HCT116 (cell line): Measurements from ENCODE around the gene ENOX1.

Experiments used
- CEBPB ChIP-seq: IDR thresholded peaks from 2 replicates; pipeline ENCODE4 v1.6.1; 2012; ENCODE audit warnings: low read depth
- CTCF ChIP-seq, 3 experiments: fragments of 200-600 bp in 1 of 3; sonication (generic) in 1 of 3; IDR thresholded peaks in 2 of 3; conservative IDR thresholded peaks in 1 of 3; 2 replicates each; pipeline ENCODE4 v1.5.1; 2012 to 2017; ENCODE audit warnings: low read depth in 2 of 3, low read length in 2 of 3, antibody characterized with exemption in 1 of 3, borderline replicate concordance in 1 of 3, control low read depth in 1 of 3, mild to moderate bottlenecking in 1 of 3, mixed read lengths in 1 of 3, mixed run types in 1 of 3, moderate library complexity in 1 of 3; ENCODE audit not compliant: insufficient read depth in 1 of 3
- POLR2AphosphoS5 ChIP-seq: IDR thresholded peaks from 2 replicates; pipeline ENCODE4 v1.6.1; 2011; ENCODE audit warnings: mild to moderate bottlenecking, low read depth, low read length, moderate library complexity
- REST ChIP-seq: IDR thresholded peaks from 2 replicates; pipeline ENCODE4 v1.6.1; 2012; ENCODE audit warnings: low read depth
- YY1 ChIP-seq: IDR thresholded peaks from 2 replicates; pipeline ENCODE4 v1.6.1; 2011; ENCODE audit warnings: low read length, low read depth, moderate library complexity, mild to moderate bottlenecking; ENCODE audit not compliant: insufficient replicate concordance; ENCODE audit errors: extremely low read depth
- ZBTB33 ChIP-seq: IDR thresholded peaks from 2 replicates; pipeline ENCODE4 v1.6.1; 2011; ENCODE audit warnings: mild to moderate bottlenecking, low read length, moderate library complexity; ENCODE audit not compliant: insufficient replicate concordance; ENCODE audit errors: extremely low read depth

GRCh38 chr13:43272851-43273250 is 513.9 kb downstream of the ENOX1 start:
- no peak for TF ChIP-seq ZBTB33
- TF ChIP-seq CTCF (IDR thresholded peaks at IDR 0.05 in 2 of 3, conservative IDR thresholded peaks at IDR 0.05 in 1 of 3; ENCODE audit: borderline replicate concordance in 1 of 3, insufficient read depth in 1 of 3, low read depth in 2 of 3, low read length in 2 of 3), result no peak
- no peak for TF ChIP-seq CEBPB
- no peak for TF ChIP-seq REST
- no peak for TF ChIP-seq YY1
- TF ChIP-seq POLR2AphosphoS5, result no peak
